ENCODE data around the gene PSME4. TPM values are rescaled to one million over a fixed set of nuclear protein-coding genes. Genes with fewer than 3 reads are reported as not detected.

The PSME4 gene
- polyA plus RNA-seq, 3 donors, result 2.1 to 17.7 (median 3.1) TPM

DNA sequence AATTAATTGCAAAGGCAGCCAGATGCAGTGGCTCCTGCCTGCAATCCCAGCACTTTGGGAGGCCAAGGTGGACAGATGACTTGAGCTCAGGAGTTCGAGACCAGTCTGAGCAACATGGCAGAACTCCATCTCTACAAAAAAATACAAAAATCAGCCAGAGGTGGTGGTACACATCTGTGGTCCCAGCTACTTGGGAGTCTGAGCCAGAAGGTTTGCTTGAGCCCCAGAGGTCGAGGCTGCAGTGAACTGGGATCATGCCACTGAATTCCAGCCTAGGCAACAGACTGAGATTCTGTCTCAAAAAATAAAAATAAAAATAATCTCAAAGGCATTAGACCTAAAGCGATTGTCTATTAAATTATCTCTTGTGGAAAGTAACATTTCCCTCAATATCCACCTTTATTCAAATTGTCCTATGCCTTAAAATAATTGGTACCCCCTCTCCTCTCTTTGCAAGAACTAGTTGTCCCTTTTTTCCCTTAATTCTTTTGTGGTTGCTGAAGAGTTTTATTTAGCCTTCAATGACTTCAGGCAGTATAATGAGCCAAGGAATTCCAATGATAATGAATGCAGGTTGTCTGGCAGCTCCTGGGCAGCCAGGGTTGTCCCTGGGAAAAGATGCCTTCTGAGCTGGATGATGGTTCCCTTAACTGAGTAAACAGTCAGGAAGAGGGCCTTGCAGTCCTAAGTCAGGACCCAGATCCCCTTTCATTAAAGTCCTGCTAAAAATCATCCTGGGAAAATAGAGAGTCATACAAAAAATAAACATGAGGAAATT, 143.2 kb downstream of the PSME4 start:
- no peak for DNase-seq
- peaks cover 4 to 6% of the 10 kb centered on the region in 2 donors for H3K36me3 Mint-ChIP-seq
- intact Hi-C loops (cut with micrococcal nuclease), result no loop called here
- no peak overlapping the region for H2AFZ ChIP-seq (ENCODE audit: insufficient read depth, low read depth, low read length, poor library complexity, severe bottlenecking)
- no peaks in the 10 kb centered on the region for H3K36me3 ChIP-seq (replicated peaks in 1 of 2; ENCODE audit: control insufficient read depth in 1 of 2, insufficient read depth in 2 of 2, low read length in 2 of 2)
- WGBS (ENCODE audit: insufficient coverage), result 80% methylated on average over 1 of the region's 3 CpGs
- peaks cover 0 to 1% (median 0%) of the 10 kb centered on the region in 7 donors for H3K9me3 Mint-ChIP-seq
- H3K27ac ChIP-seq (ENCODE audit: low read depth in 1 of 2, low read length in 2 of 2), result no peak overlapping the region
- H4K20me1 ChIP-seq (ENCODE audit: insufficient read depth, low read length), result no peaks in the 10 kb centered on the region
- H3K9me3 ChIP-seq (replicated peaks in 1 of 2; ENCODE audit: control insufficient read depth in 1 of 2, insufficient read depth in 1 of 2, low read length in 2 of 2), result no peaks in the 10 kb centered on the region
- no peak overlapping the region for H3K9ac ChIP-seq (ENCODE audit: insufficient read depth, low read length, poor library complexity, severe bottlenecking)
- no peaks in the 10 kb centered on the region for H3K79me2 ChIP-seq (ENCODE audit: insufficient read depth, low read length)
- no peak for TF ChIP-seq CTCF (IDR thresholded peaks at IDR 0.05)
- peaks cover 0 to 4% (median 0%) of the 10 kb centered on the region in 3 donors for H3K27me3 Mint-ChIP-seq (ENCODE audit: low read depth in 3 of 3)
- H3K4me2 ChIP-seq (replicated peaks; ENCODE audit: extremely low read depth, low read length, poor library complexity, severe bottlenecking), result no peak overlapping the region
- no peaks in the 10 kb centered on the region for H3K4me1 ChIP-seq (ENCODE audit: control insufficient read depth in 1 of 2, insufficient read depth in 2 of 2, low read length in 2 of 2)
- H3K27me3 ChIP-seq (ENCODE audit: control insufficient read depth in 2 of 2, insufficient read depth in 2 of 2, low read length in 2 of 2), result no peaks in the 10 kb centered on the region
- H3K4me1 Mint-ChIP-seq, result no peaks in the 10 kb centered on the region
- H3K4me3 ChIP-seq (replicated peaks in 1 of 3; ENCODE audit: low read depth in 2 of 3, low read length in 3 of 3), result no peak overlapping the region
- no peak overlapping the region for H3K27ac Mint-ChIP-seq
- no peak overlapping the region for H3K4me3 Mint-ChIP-seq

DNA sequence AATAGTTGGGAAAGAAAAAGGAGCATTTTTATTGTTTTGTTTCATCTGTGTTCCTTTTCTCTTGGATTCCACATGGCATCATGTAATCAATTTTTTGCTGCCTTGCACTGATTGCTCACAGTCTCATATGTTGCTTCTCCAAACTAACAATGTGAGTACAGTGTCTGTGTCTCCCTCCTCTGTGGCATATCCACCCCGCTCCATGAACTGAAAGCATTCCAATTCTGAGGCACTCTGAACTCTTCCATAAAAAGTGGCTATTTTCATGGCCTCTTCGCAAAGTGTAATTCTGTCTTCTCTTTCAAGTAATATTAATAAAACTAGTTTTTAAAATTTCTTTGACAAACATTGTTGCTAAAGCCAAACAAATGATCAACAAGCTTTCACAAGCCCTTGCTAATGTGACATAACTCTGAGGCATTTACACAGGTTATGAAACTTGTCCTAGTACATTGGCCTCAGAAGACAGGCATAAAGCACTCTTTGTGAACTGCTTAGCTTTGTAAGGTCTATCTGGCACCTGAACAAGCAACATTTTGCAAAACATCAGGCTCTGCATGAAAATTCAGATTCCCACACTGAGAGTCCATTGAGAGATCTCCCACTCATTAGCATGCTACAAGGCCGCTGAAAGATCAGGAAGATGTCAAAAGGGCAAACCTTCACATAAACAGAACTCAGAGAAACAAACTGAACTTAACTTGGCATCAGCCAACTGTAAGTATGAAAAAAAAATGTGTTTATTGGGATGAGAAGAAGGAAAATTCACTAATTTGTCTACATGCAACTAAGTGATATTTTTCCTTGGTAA, 144.0 kb downstream of the PSME4 start:
- H3K36me3 ChIP-seq (replicated peaks in 1 of 2; ENCODE audit: control insufficient read depth in 1 of 2, insufficient read depth in 2 of 2, low read length in 2 of 2), result no peaks in the 10 kb centered on the region
- Mint-ChIP-seq H3K27ac (no peak overlapping the region), H3K36me3 (peaks cover 6% of the 10 kb centered on the region in 2 donors), H3K9me3 (peaks cover 0 to 1% (median 0%) of the 10 kb centered on the region in 7 donors), H3K27me3 (ENCODE audit: low read depth in 3 of 3) (peaks cover 0 to 4% (median 0%) of the 10 kb centered on the region in 3 donors), H3K4me3 (no peak overlapping the region), H3K4me1 (no peaks in the 10 kb centered on the region)
- no peaks in the 10 kb centered on the region for H3K4me1 ChIP-seq (ENCODE audit: control insufficient read depth in 1 of 2, insufficient read depth in 2 of 2, low read length in 2 of 2)
- H4K20me1 ChIP-seq (ENCODE audit: insufficient read depth, low read length), result no peaks in the 10 kb centered on the region
- H3K27ac ChIP-seq (ENCODE audit: low read depth in 1 of 2, low read length in 2 of 2), result no peak overlapping the region
- H3K9ac ChIP-seq (ENCODE audit: insufficient read depth, low read length, poor library complexity, severe bottlenecking), result no peak overlapping the region
- H3K79me2 ChIP-seq (ENCODE audit: insufficient read depth, low read length), result no peaks in the 10 kb centered on the region
- H2AFZ ChIP-seq (ENCODE audit: insufficient read depth, low read depth, low read length, poor library complexity, severe bottlenecking), result no peak overlapping the region
- TF ChIP-seq CTCF (IDR thresholded peaks at IDR 0.05), result no peak
- H3K9me3 ChIP-seq (replicated peaks in 1 of 2; ENCODE audit: control insufficient read depth in 1 of 2, insufficient read depth in 1 of 2, low read length in 2 of 2), result no peaks in the 10 kb centered on the region
- H3K4me2 ChIP-seq (replicated peaks; ENCODE audit: extremely low read depth, low read length, poor library complexity, severe bottlenecking), result no peak overlapping the region
- no CpG with 5 or more reads among the region's 3 CpGs for WGBS (ENCODE audit: insufficient coverage)
- no peaks in the 10 kb centered on the region for H3K27me3 ChIP-seq (ENCODE audit: control insufficient read depth in 2 of 2, insufficient read depth in 2 of 2, low read length in 2 of 2)
- no peak for DNase-seq
- intact Hi-C loops (cut with micrococcal nuclease), result no loop called here
- no peak overlapping the region for H3K4me3 ChIP-seq (replicated peaks in 1 of 3; ENCODE audit: low read depth in 2 of 3, low read length in 3 of 3)
